Measurements from ENCODE around the gene CHD6. TPM values are rescaled to one million over a fixed set of nuclear protein-coding genes. Genes with fewer than 3 reads are reported as not detected.

CHD6 gene
- total RNA-seq, 4 donors from 2014 or later: 18.5 to 49.3 (median 28.7) TPM

DNA sequence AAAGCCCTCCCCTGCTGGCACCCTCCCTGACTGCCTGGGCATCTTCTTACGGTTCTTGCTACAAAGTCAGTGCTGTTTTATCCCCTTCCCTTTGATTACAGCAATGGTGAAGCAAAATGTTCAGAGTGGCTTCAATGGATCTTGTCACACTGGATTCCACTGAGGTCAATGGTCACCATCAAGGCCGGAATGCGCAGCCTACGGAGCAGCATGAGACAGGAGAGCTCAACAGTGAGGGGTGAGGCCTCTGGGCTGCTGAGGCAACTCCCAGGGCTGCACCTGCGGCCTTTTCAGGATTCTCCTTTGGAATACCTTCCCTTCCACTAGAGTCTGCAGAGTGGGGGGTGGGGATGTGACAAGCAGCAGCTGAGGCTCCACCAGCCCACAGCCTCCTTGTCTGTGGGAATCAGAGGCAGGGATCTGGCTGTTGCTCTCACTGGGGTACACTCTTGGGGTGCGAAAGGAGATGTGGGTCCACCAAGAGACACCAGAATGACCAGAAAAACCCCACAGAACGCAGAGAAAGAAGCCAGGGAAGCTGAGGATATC lies 211.2 kb downstream of the CHD6 start:
- ATAC-seq (ENCODE audit: low FRiP score): no peak
- TF ChIP-seq, protein P1, sequence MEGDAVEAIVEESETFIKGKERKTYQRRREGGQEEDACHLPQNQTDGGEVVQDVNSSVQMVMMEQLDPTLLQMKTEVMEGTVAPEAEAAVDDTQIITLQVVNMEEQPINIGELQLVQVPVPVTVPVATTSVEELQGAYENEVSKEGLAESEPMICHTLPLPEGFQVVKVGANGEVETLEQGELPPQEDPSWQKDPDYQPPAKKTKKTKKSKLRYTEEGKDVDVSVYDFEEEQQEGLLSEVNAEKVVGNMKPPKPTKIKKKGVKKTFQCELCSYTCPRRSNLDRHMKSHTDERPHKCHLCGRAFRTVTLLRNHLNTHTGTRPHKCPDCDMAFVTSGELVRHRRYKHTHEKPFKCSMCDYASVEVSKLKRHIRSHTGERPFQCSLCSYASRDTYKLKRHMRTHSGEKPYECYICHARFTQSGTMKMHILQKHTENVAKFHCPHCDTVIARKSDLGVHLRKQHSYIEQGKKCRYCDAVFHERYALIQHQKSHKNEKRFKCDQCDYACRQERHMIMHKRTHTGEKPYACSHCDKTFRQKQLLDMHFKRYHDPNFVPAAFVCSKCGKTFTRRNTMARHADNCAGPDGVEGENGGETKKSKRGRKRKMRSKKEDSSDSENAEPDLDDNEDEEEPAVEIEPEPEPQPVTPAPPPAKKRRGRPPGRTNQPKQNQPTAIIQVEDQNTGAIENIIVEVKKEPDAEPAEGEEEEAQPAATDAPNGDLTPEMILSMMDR (IDR thresholded peaks at IDR 0.05): no peak
- no peak for DNase-seq (ENCODE audit: low spot score)

DNA sequence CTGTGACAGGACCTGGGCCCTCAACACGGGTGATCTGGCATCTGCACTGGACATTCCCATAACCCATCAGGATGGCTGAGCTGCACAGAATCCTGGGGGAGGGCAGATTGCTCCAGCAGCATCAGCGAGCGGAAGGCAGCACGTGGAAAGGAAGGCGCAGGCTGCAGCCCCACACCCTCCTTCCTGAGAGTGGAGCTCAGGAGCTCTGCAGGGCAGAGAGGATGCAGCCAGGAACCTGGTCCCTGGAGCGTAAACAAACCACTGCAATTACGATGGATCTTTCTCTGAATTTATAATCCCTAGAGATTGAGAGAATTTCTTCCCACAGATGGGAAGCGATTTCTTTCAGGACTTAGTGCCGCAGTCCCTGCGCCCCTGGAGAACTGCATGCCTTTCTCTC lies 211.8 kb downstream of the CHD6 start:
- no peak for DNase-seq (ENCODE audit: low spot score)
- TF ChIP-seq, protein P1 (IDR thresholded peaks at IDR 0.05): no peak
- no peak for ATAC-seq (ENCODE audit: low FRiP score)

DNA sequence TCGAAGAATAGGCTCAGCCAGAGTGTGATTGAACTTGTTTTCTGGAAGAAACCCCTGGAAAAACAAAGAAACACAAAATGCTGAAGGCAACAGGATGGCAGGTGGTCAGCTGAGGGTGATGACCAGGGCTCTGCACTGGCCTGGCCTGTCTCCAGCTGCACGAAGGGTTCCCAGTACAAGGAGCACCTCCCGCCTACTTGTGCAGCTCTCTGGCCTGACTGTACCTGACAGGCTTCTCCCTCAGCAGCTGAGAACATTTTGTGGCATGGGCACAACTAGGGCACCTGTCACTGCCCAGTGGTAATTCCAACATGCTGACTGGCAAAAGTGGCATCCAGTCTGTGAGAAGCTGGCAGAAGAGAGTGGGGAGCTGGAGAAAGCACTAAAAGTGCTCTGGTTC lies 212.7 kb downstream of the CHD6 start:
- DNase-seq (ENCODE audit: low spot score): no peak
- TF ChIP-seq, protein P1 (IDR thresholded peaks at IDR 0.05): no peak
- ATAC-seq (ENCODE audit: low FRiP score): no peak

DNA sequence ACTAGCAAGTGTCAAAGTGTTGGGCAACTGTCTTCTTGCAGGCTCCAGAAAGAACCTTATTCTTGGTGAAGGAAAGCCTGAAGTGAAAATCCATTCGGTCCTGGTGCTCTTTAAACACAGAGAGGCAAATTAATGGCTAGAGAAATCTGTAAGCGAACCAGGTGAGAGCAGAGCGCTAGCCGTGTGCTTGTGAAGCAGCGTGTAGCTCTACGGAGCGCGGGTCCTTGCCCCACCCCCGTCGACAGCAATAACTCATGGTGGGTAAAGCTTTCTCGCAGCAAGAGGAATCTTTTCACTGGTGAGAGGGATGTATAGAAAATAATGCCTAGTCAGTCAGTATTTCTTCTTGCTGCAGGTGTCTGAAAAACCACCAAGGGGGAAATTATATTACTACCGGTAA lies 214.6 kb downstream of the CHD6 start:
- no peak for ATAC-seq (ENCODE audit: low FRiP score)
- no peak for DNase-seq (ENCODE audit: low spot score)
- TF ChIP-seq, protein P1 (IDR thresholded peaks at IDR 0.05): no peak

DNA sequence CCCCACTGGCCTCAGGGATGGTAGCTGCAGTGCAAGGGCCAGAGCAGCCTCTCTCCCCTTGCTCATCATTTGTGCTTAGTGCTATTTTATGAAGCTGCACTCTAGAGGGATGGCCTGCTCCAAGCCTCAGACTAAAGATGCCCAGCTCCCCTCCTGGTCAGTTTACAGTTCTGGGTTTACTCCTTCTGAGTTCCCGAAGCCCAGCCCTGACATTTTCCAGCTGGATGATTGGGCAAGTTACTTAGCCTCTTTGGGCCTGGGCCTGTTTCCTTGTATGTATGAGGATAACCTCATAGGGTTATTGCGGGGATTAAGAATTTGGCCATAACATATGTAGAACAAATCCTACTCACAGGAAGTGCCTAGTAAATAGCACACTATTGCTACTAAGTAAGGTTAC lies 219.8 kb downstream of the CHD6 start:
- ATAC-seq (ENCODE audit: low FRiP score): no peak
- DNase-seq (ENCODE audit: low spot score): no peak
- TF ChIP-seq, protein P1 (IDR thresholded peaks at IDR 0.05): no peak

DNA sequence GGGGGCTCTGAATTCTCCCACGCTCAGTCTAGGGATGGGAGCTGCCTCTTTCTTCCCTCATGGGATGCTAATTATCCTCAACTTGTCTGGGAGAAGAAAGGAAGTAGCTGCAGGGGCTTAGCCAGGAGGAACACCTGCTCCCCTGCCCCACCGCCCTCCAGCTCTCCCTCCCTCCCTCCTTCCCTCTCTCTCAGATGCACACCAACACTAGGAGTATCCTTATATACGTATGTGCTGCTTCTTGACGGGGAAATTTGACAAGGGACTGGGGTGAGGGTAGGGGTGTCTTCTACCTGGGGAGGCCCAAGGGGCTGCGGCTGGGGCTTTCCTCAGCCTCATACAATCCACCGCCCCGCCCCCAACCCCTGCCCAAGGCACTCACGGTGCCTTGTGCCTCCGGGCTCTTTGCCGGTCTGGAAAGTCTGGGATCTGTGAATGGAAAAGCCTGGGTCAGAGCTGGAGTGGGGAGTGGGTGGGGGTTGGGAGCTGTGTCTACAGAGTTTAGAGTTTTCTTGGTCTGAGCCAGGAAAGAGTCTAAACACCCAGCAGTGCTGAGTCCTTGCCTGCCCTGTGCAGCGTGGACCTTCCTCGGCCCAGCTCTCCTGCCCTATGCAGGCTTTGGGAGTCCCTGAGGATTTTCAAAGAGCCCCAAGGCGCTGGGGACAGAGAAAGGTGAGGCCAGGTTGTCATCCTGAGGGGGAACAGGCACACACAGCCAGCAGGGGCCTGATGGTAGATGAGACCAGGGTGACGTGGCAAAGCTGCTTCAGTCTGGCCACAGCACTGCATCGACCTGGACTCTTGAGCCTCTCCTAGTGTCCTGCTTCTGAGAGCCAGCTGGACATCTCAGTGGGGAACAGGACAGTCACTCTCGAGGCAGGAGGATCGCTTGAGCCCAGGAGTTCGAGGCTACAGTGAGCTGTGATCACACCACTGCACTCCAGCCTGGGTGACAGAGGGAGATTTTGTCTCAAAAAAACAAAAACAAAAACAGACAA lies 222.2 kb downstream of the CHD6 start:
- ATAC-seq (ENCODE audit: low FRiP score) (no peak), DNase-seq (ENCODE audit: low spot score) (no peak)
- TF ChIP-seq, protein P1 (IDR thresholded peaks at IDR 0.05): no peak
